SU-DHL-6 (cell line): ENCODE measurements around the gene IGFBP6.

Experiments used
- H2AFZ ChIP-seq: fragments of 200-600 bp; sonication (generic); 2 replicates; pipeline ENCODE4 v1.6.1; 2014; ENCODE audit warnings: low read depth, mild to moderate bottlenecking, moderate library complexity, mixed read lengths, antibody characterized with exemption, low read length; ENCODE audit not compliant: severe bottlenecking
- H3F3A ChIP-seq: fragments of 200-600 bp; shearing (Covaris generic); 2 replicates; pipeline ENCODE4 v1.6.0; 2016; ENCODE audit warnings: antibody characterized with exemption, mild to moderate bottlenecking; ENCODE audit not compliant: insufficient read depth
- H3K27ac ChIP-seq: fragments of 200-600 bp; sonication (generic); 2 replicates; pipeline ENCODE4 v1.5.1; 2016; ENCODE audit warnings: low read depth, mild to moderate bottlenecking, low read length, moderate library complexity, mixed read lengths
- H3K27me3 ChIP-seq: fragments of 200-600 bp; sonication (generic), shearing (Covaris generic); 2 replicates; pipeline ENCODE4 v1.6.0; 2014; ENCODE audit warnings: mild to moderate bottlenecking, low read length
- H3K36me3 ChIP-seq: fragments of 200-600 bp; sonication (generic); 2 replicates; pipeline ENCODE4 v1.6.1; 2014; ENCODE audit warnings: mild to moderate bottlenecking, low read length, mixed read lengths
- H3K4me2 ChIP-seq: fragments of 300-600, 200-600 bp; shearing (Covaris generic), sonication (generic); 2 replicates; pipeline ENCODE4 v1.6.0; 2014; ENCODE audit warnings: low read length, low read depth, mild to moderate bottlenecking; ENCODE audit not compliant: poor library complexity, severe bottlenecking
- H3K4me3 ChIP-seq: fragments of 200-600 bp; sonication (generic); 2 replicates; pipeline ENCODE4 v1.5.1; 2014; ENCODE audit warnings: antibody characterized with exemption, low read length, mild to moderate bottlenecking, mixed read lengths; ENCODE audit not compliant: insufficient read depth, poor library complexity, severe bottlenecking
- H3K79me2 ChIP-seq: fragments of 200-600 bp; sonication (generic); 2 replicates; pipeline ENCODE4 v1.6.1; 2014; ENCODE audit warnings: mild to moderate bottlenecking, low read length, moderate library complexity; ENCODE audit not compliant: insufficient read depth
- H3K9ac ChIP-seq: fragments of 200-600 bp; sonication (generic); 2 replicates; pipeline ENCODE4 v1.7.0; 2014; ENCODE audit warnings: mild to moderate bottlenecking, low read length
- H3K9me2 ChIP-seq: fragments of 200-600 bp; sonication (generic); replicated peaks from 2 replicates; pipeline ENCODE4 v1.6.1; 2014; ENCODE audit warnings: low read length; ENCODE audit not compliant: insufficient read depth
- H3K9me3 ChIP-seq: fragments of 200-600 bp; sonication (generic); 2 replicates; pipeline ENCODE4 v1.6.1; 2014; ENCODE audit warnings: low read length, mixed read lengths; ENCODE audit not compliant: insufficient read depth
- H4K20me1 ChIP-seq: fragments of 200-600 bp; sonication (generic); 2 replicates; pipeline ENCODE4 v1.6.1; 2014; ENCODE audit warnings: low read depth, mild to moderate bottlenecking, antibody characterized with exemption, low read length, moderate library complexity, mixed read lengths
- CTCF ChIP-seq: fragments of 200-600 bp; sonication (generic); IDR thresholded peaks from one replicate; pipeline ENCODE4 v1.5.1; 2017; ENCODE audit warnings: antibody characterized with exemption, mild to moderate bottlenecking, low read length, moderate library complexity; ENCODE audit not compliant: insufficient read depth, poor library complexity, severe bottlenecking
- EZH2phosphoT487 ChIP-seq: fragments of 200-600 bp; sonication (generic), shearing (Covaris generic); conservative IDR thresholded peaks from 2 replicates; pipeline ENCODE4 v1.6.1; 2018; ENCODE audit warnings: mild to moderate bottlenecking, antibody characterized with exemption, low read length, moderate library complexity, mixed read lengths

IGFBP6 gene

DNA sequence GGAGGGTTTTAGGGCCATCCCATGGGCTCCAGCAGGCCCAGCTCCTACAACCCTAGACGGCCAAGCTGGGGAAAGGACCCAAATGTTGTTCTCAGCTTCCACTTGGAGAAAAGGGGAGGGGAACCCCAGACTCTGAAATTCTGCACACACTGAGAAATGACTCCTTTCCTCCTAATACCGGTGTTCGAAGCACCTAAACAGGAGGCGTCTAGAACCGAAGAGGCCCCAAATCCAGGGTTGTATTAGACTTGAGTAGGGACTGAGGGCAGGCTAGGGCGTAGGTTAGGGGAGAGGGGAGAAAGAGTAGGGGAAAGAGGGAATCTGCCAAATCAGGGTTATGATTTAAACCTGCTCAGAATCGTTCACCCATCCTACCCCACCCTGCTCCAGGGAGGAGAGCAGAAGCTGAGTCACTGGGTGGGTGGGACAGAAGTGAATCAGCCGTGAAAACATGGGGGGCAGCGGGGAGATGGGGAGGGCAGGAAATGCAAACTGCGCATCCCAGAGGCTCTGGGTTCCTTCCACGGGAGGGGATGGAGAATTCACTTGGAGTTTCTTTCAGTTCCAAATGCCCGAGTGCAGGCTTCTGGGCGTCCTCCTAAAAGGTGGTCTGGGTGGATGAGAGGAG, 1.0 kb downstream of the IGFBP6 start:
- H3K27me3 ChIP-seq, result no peaks in the 10 kb centered on the region
- no peaks in the 10 kb centered on the region for H3K36me3 ChIP-seq
- H2AFZ ChIP-seq, result peak overlapping the region; percentile 84
- H3K79me2 ChIP-seq, result no peaks in the 10 kb centered on the region
- H3F3A ChIP-seq, result peaks cover 16% of the 10 kb centered on the region
- peak overlapping the region; percentile 45 for H3K4me3 ChIP-seq
- H3K9ac ChIP-seq, result peak overlapping the region; percentile 58
- TF ChIP-seq EZH2phosphoT487, result no peak
- no peak for TF ChIP-seq CTCF
- peak overlapping the region; percentile 61 for H3K27ac ChIP-seq
- no peaks in the 10 kb centered on the region for H3K9me3 ChIP-seq
- no peaks in the 10 kb centered on the region for H4K20me1 ChIP-seq
- peak overlapping the region; percentile 69 for H3K4me2 ChIP-seq
- H3K9me2 ChIP-seq, result no peaks in the 10 kb centered on the region

GRCh38 chr12:53099071-53099882, 1.8 kb downstream of the IGFBP6 start:
- Histone ChIP-seq H3K4me2 (peak overlapping the region; percentile 69), H3K27ac (peak overlapping the region; percentile 61), H3K9me3 (no peaks in the 10 kb centered on the region), H3F3A (peaks cover 22% of the 10 kb centered on the region), H3K36me3 (no peaks in the 10 kb centered on the region), H2AFZ (no peak overlapping the region), H3K27me3 (no peaks in the 10 kb centered on the region), H3K79me2 (no peaks in the 10 kb centered on the region), H3K9ac (peak overlapping the region; percentile 58), H4K20me1 (no peaks in the 10 kb centered on the region), H3K4me3 (no peak overlapping the region), H3K9me2 (no peaks in the 10 kb centered on the region)
- TF ChIP-seq CTCF (peak; percentile 96), EZH2phosphoT487 (no peak)

DNA sequence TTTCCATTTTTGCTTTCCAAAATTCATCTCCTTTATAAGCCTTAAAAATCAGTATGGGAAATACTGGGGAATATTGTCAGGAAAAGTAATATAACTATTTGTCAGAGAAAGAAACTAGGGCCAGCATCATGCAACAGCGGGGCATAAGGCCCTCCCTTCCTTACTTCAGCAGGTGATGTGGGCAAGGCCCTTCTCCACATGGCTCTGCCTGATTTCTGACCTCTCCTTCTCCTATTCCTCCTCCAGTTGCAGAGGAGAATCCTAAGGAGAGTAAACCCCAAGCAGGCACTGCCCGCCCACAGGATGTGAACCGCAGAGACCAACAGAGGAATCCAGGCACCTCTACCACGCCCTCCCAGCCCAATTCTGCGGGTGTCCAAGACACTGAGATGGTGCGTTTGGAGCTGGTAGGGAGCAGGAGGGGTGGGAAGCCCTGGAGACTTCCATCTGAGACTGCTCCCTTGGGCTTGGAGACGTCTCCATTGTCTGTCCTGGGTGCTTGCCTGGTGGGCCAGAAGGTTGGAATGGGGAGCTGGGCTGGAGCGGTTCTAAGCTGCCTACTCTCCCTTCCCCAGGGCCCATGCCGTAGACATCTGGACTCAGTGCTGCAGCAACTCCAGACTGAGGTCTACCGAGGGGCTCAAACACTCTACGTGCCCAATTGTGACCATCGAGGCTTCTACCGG, 3.1 kb downstream of the IGFBP6 start:
- no peak overlapping the region for H3K4me2 ChIP-seq
- H3K9me2 ChIP-seq, result no peaks in the 10 kb centered on the region
- TF ChIP-seq CTCF (no peak), EZH2phosphoT487 (no peak)
- no peak overlapping the region for H3K27ac ChIP-seq
- H3F3A ChIP-seq, result peaks cover 22% of the 10 kb centered on the region
- no peaks in the 10 kb centered on the region for H3K27me3 ChIP-seq
- H3K9ac ChIP-seq, result no peak overlapping the region
- no peaks in the 10 kb centered on the region for H3K79me2 ChIP-seq
- H3K9me3 ChIP-seq, result no peaks in the 10 kb centered on the region
- H3K4me3 ChIP-seq, result no peak overlapping the region
- H2AFZ ChIP-seq, result no peak overlapping the region
- H3K36me3 ChIP-seq, result no peaks in the 10 kb centered on the region
- H4K20me1 ChIP-seq, result no peaks in the 10 kb centered on the region
